ENCODE results near the gene ENTR1.

Gene ENTR1

DNA sequence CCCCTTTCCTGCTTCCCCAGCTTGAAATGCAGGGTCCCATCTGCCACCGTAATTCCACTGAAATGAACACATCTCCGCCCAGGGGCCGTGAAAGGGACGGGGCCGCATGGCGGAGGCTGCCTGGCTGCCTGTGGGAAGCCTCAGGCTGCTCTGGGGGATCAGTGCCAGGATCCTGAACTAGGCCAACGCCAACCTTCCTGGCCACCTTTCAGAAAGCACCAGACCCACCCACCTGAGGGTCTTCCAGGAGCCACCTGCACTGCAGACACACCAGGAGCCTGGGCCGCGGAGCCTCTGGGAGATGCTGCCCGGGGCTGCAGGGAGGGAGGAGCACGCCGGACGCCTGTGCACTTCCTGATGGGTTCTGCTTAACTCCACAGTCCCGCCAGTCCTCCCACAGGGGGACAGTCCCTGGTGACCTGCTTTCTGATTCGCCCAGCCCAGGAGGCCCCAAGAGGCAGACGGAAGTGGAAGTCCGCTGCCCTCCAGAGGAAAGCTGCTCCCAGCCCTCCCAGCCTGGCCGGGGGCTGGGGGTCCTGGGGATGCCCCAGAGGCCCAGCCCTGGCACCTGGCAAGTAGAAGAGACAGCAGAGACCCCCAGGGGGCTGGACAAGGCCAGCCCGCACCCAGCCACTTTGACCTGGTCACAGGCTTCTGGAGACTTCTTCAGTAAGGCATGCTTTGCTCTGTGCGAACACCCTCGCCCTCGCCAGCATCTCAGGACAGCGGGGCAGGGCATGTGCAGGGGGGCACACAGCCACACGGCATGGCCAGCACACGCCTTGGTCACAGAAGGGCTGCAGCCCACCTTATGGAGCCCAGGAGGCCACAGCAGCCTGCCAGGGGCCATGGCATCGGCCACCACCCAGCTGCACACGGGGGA is 36.9 kb downstream of the ENTR1 start, which contains the start of gene CARD9:
Gene CARD9, minus strand, starts transcription at position 370 of the 883 bp plus-strand sequence. CDS start 1,591 bp downstream, outside the sequence.
- DNase-seq, result no peak

DNA sequence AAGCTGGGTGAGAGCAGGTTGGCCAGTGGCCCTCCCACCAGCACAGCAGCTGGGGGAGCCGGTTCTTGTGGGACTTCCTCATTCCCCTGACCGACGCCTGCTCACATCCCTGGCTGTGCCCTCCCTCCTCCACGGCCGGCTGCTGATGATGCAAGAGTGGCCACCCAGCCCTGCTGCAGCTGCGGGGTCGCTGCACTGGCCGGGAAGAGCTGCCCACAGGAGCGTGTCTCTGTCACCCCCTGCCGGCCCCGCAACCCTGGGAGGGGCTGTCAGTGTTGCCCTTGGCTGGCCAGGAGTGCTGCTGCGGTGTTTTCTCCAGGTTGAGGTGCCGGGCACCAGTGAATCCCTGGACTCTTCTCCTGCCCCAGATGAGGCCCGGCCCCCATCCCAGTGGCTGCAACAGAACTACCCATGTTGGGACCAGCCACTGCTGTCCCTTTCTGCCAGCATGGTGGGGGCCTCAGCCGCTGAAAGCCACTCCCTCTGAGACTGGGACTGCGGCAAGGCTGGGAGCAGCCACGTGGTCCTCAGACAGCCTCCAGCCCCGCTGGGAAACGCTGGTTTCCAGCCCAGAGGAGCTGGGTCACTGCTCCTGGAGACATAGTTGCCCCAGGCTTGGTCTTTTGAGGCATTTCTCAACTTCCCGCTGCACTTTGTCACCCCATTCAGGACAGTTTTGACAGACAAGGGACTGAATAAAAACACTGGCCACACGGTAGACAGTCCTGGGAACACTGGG is 37.7 kb downstream of the ENTR1 start:
- DNase-seq, result peak; percentile 87

DNA sequence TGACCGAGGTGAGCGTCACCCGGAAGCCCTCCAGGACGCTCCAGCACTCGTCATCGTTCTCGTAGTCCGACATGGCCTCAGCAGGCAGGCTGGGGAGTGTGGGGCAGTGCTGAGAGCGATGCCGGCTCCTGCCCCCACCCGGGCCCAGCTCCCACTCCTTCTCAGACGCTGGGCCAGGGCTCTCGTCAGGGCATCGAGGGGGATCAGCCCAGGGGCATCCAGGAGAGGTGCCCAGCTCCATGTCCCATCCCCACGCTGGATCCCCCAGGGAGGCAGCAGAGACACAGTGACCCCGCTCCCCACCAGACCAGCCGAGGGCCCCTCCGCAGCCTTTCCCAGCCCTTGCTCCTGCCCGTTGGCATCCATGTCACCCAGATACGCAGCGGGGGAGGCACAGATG is 38.4 kb downstream of the ENTR1 start:
- no peak for DNase-seq

DNA sequence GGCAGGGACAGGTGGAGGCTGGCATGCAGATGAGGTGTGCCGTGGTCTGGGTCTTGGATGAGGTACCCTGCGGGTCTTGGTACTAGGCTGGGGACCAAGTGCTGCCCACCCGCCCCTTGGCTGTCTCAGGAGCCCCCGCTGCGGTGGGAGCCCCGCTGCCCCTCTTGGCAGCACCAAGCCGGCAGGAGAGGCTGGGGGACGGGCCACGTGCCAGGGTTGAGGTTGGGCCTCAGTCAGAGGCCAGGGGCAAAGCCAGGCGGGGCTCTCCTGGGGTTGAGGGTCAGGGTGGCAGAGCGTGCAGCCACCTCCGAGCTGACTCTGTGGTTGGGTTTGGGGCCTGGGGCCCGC is 38.9 kb downstream of the ENTR1 start:
- no peak for DNase-seq

DNA sequence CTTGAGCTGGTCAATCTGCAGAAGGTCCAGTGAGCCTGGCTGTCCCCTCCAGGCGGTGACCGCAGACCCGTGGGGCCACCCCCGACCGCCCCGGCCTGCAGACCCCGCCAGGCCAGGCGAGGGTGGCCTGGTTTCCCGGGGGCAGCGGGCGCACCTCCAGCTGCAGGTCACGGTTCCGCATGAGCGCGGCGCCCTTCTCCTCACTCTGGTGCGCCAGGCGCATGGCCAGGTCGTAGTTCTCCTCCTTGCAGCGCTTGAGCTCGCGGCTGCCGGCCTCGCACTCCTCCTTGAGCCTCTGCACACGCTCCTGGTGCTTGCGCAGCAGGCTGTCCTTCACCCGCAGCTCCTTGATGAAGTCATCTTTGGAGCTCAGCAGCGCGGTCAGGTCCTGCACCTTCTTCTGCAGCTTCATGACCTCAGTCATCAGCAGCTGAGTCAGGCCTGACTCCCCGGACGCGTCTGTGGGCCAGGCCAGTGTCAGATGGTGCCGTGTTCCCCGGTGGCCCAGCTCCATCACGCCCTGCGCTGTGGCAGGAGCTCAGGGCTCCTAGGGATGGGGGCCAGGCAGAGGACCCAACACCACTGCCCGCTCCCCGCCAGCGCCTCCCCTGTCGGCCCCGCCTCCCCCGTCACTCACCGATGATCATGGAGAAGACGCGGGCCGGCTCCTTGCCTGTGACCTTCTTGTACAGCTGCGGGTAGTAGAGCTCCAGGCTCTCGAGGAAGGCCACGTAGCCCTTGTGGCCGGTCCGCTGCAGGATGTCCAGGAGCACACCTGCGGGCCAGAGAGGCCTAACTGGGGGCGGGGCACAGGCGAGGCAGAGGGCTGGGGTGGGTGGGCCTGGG is 39.5 kb downstream of the ENTR1 start:
- peak; percentile 65 for DNase-seq

DNA sequence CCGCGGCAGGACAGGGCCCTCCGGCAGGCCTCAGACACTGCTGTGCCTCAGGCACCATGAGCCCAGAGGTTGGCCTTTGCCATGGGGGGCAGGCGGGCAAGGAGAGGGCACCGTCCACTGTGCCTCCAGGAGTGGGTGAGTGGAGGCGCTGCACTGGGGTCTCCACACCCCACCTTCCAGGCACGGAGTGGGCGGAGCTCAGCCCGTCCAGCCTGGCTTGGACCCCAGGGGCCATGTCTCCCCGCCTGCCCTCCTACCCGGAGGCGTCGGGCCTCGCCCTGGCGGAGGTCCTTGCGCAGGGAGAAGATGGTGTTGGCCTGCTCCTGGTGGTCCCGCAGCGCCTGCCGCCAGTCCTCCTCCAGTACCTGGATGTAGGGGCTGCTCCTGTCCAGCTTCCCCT is 40.4 kb downstream of the ENTR1 start:
- no peak for DNase-seq

DNA sequence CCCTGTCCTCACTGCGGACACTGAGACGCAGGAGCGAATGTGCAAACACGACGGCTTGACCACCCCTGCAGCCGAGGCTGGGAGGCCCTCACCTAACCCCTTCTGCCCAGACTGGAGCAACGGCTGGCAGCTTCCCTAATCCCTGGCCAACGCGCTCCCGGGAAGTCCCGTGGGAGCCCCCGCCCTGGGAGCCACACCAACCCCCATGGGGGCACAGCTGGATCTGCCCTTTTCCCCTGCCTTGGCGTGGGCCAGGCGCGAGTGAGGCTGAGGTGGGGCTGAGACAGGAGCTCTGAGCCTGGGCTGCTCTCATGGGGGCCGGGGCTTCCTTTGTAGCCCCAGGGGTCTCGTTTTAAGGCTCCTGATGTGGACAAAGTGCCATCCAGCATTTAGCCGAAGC is 42.2 kb downstream of the ENTR1 start:
- no peak for DNase-seq

DNA sequence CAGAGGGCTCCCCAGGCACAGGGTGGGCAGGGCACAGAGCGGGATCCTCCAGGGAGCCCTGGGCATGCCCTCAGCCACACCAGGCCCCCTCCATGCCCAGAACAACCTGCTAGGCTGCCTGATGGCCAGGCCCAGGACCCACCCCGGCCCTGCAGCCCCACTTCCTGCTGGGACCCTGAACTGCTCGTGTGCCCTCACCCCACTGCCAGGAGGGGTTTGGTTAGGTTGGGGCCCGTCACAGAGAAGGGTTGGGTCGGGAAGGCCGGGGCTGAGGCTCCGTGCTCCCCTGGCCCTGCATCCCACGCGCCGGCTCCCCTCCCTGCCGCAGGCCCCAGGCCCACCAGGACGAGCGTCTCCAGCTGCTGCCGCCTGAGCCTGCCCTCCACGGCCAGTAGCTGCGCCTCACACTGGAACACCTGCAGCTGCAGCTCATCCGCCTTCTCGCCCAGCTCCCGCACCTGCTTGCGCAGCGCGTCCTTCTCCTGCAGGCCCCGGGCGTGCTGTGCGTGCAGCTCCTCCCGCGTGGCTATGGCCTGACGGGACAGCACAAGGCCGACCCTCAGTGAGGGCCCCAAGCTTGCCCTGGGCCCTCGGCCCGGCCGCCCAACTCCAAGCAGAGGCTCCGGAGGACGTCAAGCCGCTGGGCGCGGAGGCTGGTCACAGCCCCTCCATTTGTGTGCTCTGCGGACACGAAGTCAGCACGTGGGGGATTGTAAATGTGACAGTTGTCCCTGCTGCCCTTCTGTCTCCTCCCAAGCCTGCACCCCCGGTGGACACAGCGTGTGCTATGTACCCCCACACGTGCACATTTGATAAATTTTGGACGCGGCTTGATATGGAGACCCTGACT is 42.9 kb downstream of the ENTR1 start:
- no peak for DNase-seq

DNA sequence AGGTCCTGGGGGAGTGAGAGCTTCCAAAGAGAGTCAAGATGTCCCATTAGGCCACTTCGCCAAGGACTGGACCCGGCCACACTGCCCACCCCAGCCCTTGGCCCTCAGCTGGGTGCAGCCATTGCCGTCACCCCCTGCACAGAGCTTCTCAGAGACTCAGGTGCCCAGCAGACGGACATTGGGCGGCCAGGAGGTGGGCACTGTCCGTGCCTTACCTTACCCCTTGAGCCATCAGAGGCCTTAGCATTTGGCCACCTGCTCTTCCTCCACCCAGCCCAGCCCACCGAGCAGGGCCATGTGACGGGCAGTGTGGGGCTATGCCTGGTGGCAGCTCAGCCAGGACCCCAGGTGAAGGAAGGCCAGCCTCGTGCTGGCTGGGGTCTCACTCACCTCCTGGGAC is 43.6 kb downstream of the ENTR1 start:
- DNase-seq, result no peak

DNA sequence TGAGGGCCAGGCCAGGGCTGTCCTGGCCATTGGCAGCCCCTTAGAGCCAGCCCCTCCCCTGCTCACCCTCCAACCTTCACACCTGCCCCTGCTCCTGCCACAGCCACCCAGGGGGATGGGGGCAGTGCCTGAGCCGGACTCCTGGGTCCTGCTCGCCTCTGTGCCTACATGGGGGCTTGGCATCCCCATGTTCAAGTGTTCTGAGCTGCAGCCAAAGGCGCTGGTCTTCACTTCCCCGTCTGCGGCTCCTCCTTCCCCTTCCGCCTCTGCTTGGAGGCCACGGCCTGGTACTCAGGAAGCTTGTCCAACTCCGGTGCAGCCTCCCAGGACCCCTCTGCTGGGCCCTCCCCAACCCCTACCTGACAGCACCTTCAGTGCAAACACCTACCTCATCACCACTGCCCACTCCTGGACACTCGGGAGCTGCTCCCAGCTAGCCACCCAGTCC is 44.6 kb downstream of the ENTR1 start:
- DNase-seq, result no peak

DNA sequence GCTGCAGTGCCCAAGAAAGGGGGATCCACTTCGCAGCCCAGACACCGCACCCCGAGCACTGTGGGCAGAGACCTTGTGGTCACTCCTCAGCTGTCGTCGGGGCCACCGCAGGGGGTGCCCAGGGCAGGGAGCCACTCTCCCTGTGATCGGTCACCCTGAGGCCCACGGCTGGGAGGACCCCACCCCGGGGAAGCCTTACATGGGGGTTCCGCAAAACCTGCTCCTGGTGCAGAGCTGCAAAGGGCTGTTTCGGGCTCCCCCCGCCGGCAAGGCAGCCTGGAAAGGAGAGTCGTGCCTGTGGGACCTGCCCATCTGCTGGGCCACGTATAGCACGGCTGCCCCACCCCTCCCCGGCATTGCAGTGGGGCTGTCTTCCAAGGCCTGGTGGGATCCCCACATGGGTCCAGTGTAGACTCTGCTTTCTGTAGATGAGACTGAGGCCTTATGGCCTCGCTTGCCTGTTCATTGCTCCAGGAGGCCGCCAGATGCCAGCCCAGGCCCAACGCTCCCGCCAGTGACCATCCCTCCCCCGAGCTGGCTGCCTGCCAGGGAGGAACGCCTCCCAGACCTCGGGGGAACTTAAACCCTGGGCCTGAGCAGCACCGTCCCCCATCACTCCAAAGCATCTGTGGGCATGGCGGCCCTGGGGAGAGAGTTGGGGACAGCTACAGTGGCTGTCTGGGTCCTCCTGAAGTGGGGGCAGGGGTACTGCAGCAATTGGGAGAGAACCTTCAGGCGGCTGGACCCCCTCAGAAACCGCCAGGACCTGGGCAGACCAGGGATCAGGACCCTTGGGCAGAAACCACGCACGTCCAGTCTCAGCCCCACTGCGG is 45.3 kb downstream of the ENTR1 start:
- no peak for DNase-seq

DNA sequence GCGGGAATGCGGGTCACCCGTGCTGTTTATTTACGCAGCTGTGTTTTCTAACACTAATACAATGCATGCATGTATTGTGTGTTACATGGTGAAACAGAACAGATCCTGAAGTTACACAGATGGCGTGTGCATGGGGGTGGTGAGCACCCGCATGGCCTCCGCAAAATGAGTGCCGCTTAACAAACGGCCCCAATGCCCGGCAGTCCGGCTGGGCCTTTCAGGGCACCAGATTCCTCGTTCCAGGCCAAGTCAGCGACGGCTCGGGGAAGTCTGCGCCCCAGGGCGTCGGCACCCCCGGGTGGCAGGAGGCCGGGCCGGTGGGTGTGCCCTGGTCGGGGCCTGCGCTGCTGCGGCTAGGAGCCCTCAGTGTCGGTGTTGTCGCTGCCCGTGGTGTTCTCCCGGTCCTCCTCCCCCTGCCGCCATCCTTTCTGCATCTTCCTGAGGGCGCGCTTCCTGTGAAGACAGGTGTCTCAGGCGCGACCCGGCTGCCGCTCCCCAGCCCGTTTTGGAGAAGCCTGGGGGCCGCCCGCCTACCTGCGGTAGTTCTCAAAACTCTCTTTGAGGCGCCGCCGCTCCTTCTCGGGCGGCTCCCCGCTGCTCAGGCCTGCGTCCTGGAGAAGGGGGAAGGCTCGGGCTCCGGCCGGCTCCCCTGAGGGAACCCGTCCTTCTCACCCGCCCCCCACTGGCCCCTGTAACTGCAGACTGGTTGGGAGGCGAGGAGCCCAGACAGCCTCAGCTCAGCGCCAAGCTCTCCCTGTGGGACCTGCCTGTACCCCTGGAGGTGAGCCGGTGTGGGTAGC is 46.3 kb downstream of the ENTR1 start:
- DNase-seq, result no peak

DNA sequence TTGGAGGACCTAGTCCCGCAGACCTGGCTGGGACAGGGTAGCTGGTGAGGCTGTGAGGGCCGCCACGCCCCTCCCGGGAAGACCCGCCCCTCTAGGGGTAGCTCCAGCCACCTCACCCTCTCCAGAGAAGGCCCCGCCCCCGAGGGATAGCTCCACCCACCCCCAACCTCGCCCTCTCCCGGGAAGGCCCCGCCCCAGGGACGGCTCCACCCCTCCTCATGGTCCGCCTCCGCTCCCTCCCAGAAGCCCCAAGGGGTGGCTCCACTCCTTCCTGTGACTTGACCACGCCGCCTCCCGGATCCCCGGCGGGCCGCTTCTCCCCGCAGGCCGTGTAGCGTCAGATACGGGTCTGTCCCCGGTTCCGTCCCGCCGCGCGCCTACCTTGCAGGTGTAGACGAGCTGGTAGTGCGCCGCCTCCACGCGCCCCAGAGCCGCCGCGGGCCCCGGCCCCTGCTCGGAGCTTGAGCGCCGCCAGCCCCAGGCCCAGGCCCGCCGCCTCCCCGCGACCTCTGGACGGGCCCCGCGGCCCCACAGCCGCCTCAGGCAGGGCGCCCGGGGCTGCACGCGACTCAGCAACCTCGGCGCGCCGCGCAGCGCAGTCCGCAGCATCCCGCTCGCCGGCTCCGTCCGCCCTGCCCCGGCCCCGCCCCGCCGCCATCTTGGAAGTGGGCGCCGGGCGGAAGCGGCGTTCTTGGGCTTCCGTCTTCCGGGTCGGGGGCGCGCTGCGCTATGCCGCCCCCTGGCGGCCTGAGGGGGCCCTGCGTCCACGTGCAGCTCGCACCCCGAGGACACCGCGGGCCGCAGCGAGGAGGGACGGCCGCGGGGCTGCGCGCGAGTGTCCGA is 47.1 kb downstream of the ENTR1 start, which contains the start of gene DNLZ:
Gene DNLZ, minus strand, starts transcription at position 639 of the 843 bp plus-strand sequence. Its CDS starts 30 bp downstream, at position 609.
- DNase-seq, result peak; percentile 95

DNA sequence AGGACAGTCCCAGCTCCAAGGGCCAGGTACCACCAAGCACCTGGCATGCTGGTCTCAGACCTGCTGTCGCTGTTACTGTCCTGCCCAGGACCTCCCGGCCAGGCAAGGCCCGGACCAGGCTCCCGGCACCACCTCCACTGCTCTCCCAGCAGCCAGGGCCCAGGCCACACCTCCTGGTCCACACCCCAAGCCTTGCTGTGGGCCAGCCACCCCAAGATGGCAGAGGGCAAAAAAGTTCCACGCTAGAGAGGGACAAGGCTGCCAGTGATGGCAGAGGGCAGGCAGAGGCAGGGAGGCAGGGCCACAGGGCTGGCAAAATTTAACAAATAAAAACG is 48.0 kb downstream of the ENTR1 start:
- no peak for DNase-seq

DNA sequence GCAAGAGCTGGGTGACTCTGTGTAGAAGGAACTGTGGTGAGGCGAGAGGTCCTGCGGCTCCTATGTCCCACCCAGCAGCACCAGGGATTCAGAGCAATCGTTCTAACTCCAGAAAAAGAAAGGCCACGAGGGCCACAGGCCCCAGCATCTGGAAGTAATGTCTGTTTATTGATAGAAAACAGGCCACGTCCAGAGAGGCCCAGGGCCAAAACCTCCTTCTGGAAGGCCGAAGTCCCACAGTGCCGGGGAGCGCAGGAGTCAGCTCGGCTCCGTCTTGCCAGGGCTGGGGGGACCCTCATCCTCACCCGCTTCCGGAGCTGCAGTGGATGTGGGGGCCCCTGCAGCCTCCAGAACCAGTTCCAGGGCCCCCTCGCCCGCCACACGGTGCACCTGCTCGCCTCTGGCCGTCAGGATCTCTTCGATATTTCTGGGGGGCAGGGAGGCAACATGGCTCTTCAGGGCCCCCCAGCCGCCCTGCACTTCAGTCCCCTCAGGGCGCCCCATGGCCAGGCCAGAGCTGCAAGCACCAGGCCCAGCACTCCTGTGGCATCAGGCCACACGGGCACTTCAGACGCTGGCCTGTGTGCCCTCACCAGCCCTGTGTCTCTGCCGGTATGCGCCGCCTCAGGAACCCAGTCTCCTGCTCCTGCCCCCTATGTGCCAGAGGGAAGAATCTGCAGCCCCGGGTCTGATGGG is 48.5 kb downstream of the ENTR1 start:
- DNase-seq, result no peak

DNA sequence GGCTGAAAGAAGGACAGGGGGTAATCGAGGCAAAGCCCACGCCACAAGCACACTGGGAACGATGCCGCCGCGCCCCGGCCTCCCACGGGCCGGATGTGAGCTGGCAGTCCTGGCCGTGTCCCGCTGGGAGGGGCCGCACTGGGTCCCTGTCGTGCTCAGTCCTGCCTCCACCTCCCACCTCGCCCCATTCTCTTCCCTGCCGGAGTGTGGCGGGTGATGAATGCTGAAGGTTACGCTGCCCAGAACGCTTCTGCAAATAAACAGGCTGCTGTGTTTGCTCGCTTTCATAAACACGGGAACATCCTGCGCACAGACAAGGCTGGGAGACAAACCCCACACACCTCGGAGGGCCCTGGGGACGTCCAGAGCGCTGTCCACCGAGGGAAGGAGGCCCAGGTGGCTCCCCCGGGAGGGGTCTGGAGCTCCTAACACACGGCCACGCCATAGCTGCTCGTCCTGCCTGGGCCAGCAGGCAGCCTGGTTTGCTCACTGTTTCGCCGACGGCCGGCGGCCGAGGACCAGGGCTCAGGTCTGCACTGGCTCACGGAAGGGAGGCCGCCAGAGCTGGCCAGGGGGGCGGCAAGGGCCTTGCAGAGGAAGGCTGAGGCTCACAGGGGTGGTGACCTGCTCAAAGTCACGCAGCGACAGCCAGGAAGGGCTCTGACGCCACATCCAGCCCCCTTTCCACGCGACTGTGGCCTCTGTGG is 49.2 kb downstream of the ENTR1 start:
- DNase-seq, result peak; percentile 46

DNA sequence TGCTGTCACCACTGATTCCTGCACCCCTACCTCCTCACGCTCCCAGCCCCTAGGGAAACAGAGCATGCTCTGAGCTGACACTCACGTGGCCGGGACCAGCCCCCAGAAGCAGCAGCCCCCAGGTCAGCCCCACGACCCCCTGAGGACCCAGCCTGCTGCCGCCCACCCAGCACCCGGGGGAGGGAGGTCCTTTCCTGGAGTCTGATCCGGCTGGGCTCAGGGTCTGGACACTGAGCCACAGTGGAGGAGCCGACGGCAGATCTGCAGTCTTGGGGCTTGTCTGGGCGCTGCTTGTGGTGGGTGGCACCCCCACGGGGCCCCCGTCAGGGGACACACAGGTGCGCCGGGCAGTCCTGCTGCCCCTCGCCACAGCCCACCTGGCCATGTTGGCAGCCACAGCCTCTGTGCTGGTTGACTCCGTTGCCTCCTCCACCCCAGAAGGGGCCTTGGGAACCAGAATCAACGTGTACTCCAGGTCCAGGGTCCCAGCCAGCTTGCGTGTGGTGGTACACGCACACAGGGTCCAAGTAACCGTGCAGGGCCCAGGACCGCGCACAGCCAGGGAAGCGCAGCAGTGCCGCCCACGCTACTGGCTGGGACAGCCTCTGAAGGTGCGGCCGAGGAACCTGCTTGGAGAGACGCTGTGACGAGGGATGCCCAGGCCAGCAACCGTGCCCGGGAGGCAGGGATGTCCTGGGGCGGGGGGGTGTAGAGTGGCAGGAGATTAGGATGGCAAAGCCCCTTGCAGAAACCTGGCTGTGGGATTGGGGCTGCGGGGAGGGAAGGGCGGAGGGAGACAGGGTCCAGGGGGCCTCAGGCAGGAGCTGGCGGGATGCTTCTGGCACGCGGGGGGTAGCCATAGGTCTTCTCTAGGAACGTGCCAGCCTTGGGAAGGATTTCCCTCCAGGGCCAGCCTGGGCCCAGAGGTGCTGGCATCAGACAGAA is 50.4 kb downstream of the ENTR1 start:
- DNase-seq, result no peak

Measured in EL (cell line).